SK-N-SH (cell line): ENCODE measurements around the gene LMF1. TPM values are rescaled to one million over a fixed set of nuclear protein-coding genes. Genes with fewer than 3 reads are reported as not detected.

Experiments used
- CTCF ChIA-PET: fragments of 300-600, 350-600 bp; formaldehyde crosslinking; extraction: SDS; loops from one replicate; lab custom pipeline; 2021; lab: Yijun Ruan, JAX
- POLR2A ChIA-PET: fragments of 350-600 bp; sonication (Branson Sonifier 250); formaldehyde crosslinking; extraction: SDS; loops from one replicate; lab custom pipeline; 2020; ENCODE audit warnings: antibody characterized with exemption, inconsistent platforms; lab: Yijun Ruan, JAX
- DNase-seq: peaks from one replicate; pipeline ENCODE4 v3.0.0; 2012
- H2AFZ ChIP-seq: fragments of 200-600 bp; sonication (generic); 2 replicates; pipeline ENCODE4 v1.8.1; 2016; ENCODE audit warnings: antibody characterized with exemption, mild to moderate bottlenecking, low read depth
- H3F3A ChIP-seq: fragments of 200-600 bp; sonication (generic); replicated peaks from 2 replicates; pipeline ENCODE3; 2016; ENCODE audit warnings: antibody characterized with exemption, mild to moderate bottlenecking; ENCODE audit not compliant: insufficient read depth
- H3K27ac ChIP-seq, 2 experiments: fragments of 200-500 bp in 1 of 2; fragments of 200-600 bp in 1 of 2; sonication (Bioruptor generic) in 1 of 2; sonication (generic), shearing (Covaris generic) in 1 of 2; 2 replicates each; pipeline versions ENCODE4 v1.5.1 to v1.6.1; 2014 to 2016; ENCODE audit warnings: low read depth in 2 of 2, inconsistent platforms in 1 of 2, low read length in 1 of 2, mild to moderate bottlenecking in 1 of 2, mixed read lengths in 1 of 2
- H3K27me3 ChIP-seq: fragments of 200-600 bp; sonication (generic), shearing (Covaris generic); 2 replicates; pipeline ENCODE4 v1.6.1; 2016; ENCODE audit warnings: mixed run types; ENCODE audit not compliant: insufficient read depth
- H3K36me3 ChIP-seq, 2 experiments: fragments of 200-500 bp in 1 of 2; fragments of 200-600 bp in 1 of 2; sonication (Bioruptor generic) in 1 of 2; sonication (generic) in 1 of 2; replicated peaks in 1 of 2; 2 replicates each; pipeline versions ENCODE3 to v1.5.1; 2014 to 2016; ENCODE audit warnings: low read length in 1 of 2, mild to moderate bottlenecking in 1 of 2; ENCODE audit not compliant: insufficient read depth in 2 of 2, control insufficient read depth in 1 of 2
- H3K4me1 ChIP-seq, 2 experiments: fragments of 200-500 bp in 1 of 2; fragments of 200-600 bp in 1 of 2; sonication (Bioruptor generic) in 1 of 2; sonication (generic), shearing (Covaris generic) in 1 of 2; 2 replicates each; pipeline versions ENCODE4 v1.5.1 to v1.6.1; 2014 to 2016; ENCODE audit warnings: low read depth in 1 of 2, low read length in 1 of 2, mixed run types in 1 of 2; ENCODE audit not compliant: insufficient read depth in 2 of 2, control insufficient read depth in 1 of 2
- H3K4me2 ChIP-seq: fragments of 200-600 bp; sonication (generic), shearing (Covaris generic); 2 replicates; pipeline ENCODE4 v1.6.1; 2017; ENCODE audit warnings: mixed run types
- H3K4me3 ChIP-seq, 2 experiments: fragments of 200-500 bp in 1 of 2; fragments of 200-600 bp in 1 of 2; sonication (Bioruptor generic) in 1 of 2; sonication (generic), shearing (Covaris generic) in 1 of 2; 2 replicates each; pipeline versions ENCODE4 v1.5.1 to v1.8.1; 2014 to 2016; ENCODE audit warnings: low read depth in 2 of 2, inconsistent platforms in 1 of 2, low read length in 1 of 2, mild to moderate bottlenecking in 1 of 2, mixed read lengths in 1 of 2, moderate library complexity in 1 of 2
- H3K79me2 ChIP-seq: fragments of 200-600 bp; sonication (generic); 2 replicates; pipeline ENCODE4 v1.8.1; 2017; ENCODE audit warnings: mild to moderate bottlenecking; ENCODE audit not compliant: insufficient read depth
- H3K9ac ChIP-seq: fragments of 200-600 bp; sonication (generic); 2 replicates; pipeline ENCODE4 v1.6.1; 2017; ENCODE audit warnings: mixed run types
- H3K9me2 ChIP-seq: fragments of 200-600 bp; sonication (generic); 2 replicates; pipeline ENCODE4 v1.6.1; 2017; ENCODE audit warnings: mixed run types
- H3K9me3 ChIP-seq: fragments of 200-600 bp; sonication (generic); 2 replicates; pipeline ENCODE4 v1.6.1; 2017; ENCODE audit warnings: mixed run types, mild to moderate bottlenecking, moderate library complexity
- H4K20me1 ChIP-seq: fragments of 200-600 bp; sonication (generic); 2 replicates; pipeline ENCODE4 v1.6.1; 2017; ENCODE audit warnings: mild to moderate bottlenecking, mixed run types; ENCODE audit not compliant: insufficient read depth
- CHD2 ChIP-seq: fragments of 150-350 bp; IDR thresholded peaks from 2 replicates; pipeline ENCODE4 v1.6.1; 2018; ENCODE audit warnings: low read length; ENCODE audit not compliant: partially characterized antibody
- EP300 ChIP-seq, 2 experiments: IDR thresholded peaks; 2 replicates each; pipeline versions ENCODE4 v1.4.0 to v1.6.1; 2012; ENCODE audit warnings: borderline replicate concordance in 1 of 2, low read depth in 1 of 2, low read length in 1 of 2
- EZH2phosphoT487 ChIP-seq: fragments of 200-600 bp; sonication (generic); IDR thresholded peaks from 2 replicates; pipeline ENCODE4 v1.6.1; 2017; ENCODE audit warnings: low read depth, mixed run types, mild to moderate bottlenecking, antibody characterized with exemption, moderate library complexity, borderline replicate concordance
- FOXJ3 ChIP-seq: sonication (generic); formaldehyde crosslinking; IDR thresholded peaks from 2 replicates; pipeline ENCODE4 v1.5.1; 2020; ENCODE audit warnings: mild to moderate bottlenecking, missing genetic modification reagents
- GATA2 ChIP-seq: sonication (generic); formaldehyde crosslinking; IDR thresholded peaks from 2 replicates; pipeline ENCODE4 v1.5.0; 2020; ENCODE audit warnings: mild to moderate bottlenecking, missing genetic modification reagents
- POLR2AphosphoS5 ChIP-seq: IDR thresholded peaks from 2 replicates; pipeline ENCODE4 v1.6.1; 2012; ENCODE audit warnings: low read depth, low read length
- RAD21 ChIP-seq: IDR thresholded peaks from 2 replicates; pipeline ENCODE4 v1.6.1; 2012; ENCODE audit warnings: mild to moderate bottlenecking, low read length
- RFX5 ChIP-seq: IDR thresholded peaks from 2 replicates; pipeline ENCODE4 v1.6.1; 2012; ENCODE audit warnings: mild to moderate bottlenecking, improper control_type of control experiment, low read length
- RXRA ChIP-seq: IDR thresholded peaks from 2 replicates; pipeline ENCODE4 v1.4.0; 2012; ENCODE audit warnings: low read depth, mild to moderate bottlenecking, borderline replicate concordance
- SIN3A ChIP-seq: IDR thresholded peaks from 2 replicates; pipeline ENCODE4 v1.6.1; 2012; ENCODE audit warnings: low read depth, mild to moderate bottlenecking, low read length, moderate library complexity, borderline replicate concordance
- TCF12 ChIP-seq: IDR thresholded peaks from 2 replicates; pipeline ENCODE4 v1.4.0; 2012
- YY1 ChIP-seq: IDR thresholded peaks from 2 replicates; pipeline ENCODE4 v1.4.0; 2012; ENCODE audit warnings: low read depth, mild to moderate bottlenecking
- WGBS: methylation state at CpG from one replicate; pipeline ENCODE4 v1.1.6; 2017; ENCODE audit warnings: low lambda C conversion rate; 5-methylcytosine and 5-hydroxymethylcytosine counted together
- polyA plus RNA-seq, 3 experiments: library from polyadenylated mRNA; depleted of rRNA; stranded (reverse); fragments of >200 nt; gene quantifications; 2 replicates each; pipeline ENCODE4 v1.2.3, GENCODE V29; 2012
- TF ChIP-seq, protein P1 (sequence below): IDR thresholded peaks from 2 replicates; pipeline ENCODE4 v1.4.0; 2012; ENCODE audit warnings: low read depth, borderline replicate concordance
- TF ChIP-seq, protein P2 (sequence below): fragments of 200-600 bp; sonication (generic); IDR thresholded peaks from 2 replicates; pipeline ENCODE4 v1.6.1; 2017; ENCODE audit warnings: antibody characterized with exemption, mild to moderate bottlenecking, moderate library complexity

Gene LMF1
- polyA plus RNA-seq, 1 of the 3 experiments (the other 2 are of a cell fraction), result 5.7 TPM

DNA sequence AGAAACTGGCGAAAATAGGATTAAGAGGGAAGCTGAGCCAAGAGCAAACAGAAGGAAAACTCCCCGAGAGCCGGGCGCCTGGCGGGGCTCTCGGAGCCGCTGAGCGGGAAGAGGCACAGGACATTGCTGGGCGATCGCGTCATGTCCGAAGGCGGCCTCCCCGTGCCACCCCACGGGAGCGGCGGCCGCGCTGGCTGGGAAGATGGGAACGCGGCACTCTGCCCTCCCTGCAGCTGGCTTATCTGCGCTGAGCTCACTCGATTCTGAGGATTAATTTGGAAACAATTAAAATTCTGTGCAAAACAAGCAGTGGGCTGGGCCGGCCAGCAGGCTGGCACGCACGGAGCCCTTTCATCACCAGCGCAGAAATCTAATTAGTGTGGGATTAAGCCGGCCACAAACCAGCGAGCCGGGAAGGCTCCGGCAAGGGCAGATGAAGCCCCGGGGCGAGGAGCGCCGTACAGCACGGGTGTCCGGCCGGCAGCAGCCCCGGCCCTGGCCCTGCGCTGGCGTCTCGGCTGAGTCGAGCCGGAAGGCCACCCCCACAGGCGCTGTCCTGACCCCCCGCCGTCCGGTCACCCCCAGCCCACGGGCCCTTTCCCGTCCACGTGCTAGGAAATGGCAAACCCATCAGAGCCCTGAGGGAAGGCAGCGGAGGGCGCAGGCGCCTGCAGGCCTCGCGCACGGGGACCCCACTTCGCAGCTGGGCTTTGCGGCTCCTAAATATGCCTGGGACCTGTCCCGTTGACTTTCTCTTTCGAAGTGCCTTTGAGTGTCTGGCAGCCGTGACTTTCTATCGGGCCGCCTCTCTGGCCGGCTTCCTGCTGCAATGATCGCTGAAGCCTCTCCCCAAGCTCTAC lies 48.7 kb upstream of the LMF1 start:
- H2AFZ ChIP-seq, result peak overlapping the region; percentile 60; the same call in 1 of the 2 replicates
- POLR2A ChIA-PET, result no interaction called here
- WGBS, result 8% methylated on average over 19 of the region's 66 CpGs

DNA sequence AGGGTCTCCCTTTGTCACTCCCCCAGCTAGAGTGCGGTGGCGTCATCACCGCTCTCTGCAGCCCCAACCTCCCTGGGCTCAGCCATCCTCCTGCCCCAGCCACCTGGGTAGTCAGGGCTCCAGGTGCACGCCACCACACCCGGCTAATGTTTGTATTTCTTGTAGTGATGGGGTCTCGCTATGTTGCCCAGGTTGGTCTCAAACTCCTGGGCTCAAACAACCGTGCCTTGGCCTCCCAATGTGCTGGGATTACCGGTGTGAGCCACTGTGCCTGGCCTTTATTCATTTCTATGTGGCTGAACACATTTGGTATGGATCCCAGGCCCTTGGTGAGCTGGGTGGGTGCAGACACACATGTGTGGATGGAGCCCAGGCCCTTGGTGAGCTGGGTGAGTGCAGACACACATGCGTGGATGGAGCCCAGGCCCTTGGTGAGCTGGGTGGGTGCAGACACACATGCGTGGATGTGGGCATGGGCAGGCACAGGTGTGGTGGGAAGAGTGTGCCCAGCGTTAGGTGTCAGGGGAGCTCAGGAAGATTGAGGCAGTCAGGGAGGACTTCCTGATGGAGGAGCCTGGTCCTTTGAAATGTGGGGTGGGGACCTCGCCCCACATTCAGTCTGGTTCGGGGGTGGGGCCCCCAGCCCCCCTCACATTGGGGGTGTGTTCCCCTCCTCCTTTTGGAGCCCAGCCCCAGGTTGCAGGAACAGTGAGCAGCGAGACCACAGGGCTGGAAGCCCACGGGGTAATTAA lies 47.8 kb upstream of the LMF1 start:
- DNase-seq, result no peak
- H3K4me3 ChIP-seq, result peak overlapping the region in 1 of 2 experiments; percentile 41; a peak in 2 of 4 replicates
- no peaks in the 10 kb centered on the region for H3K36me3 ChIP-seq
- H3K9ac ChIP-seq, result no peak overlapping the region
- no peak overlapping the region for H2AFZ ChIP-seq
- TF ChIP-seq CHD2 (no peak), POLR2AphosphoS5 (no peak), YY1 (no peak), EP300 (IDR thresholded peaks at IDR 0.05; ENCODE audit: borderline replicate concordance in 1 of 2, low read depth in 1 of 2, low read length in 1 of 2) (no peak), SIN3A (no peak), RAD21 (no peak), TCF12 (no peak), EZH2phosphoT487 (no peak), RFX5 (no peak), GATA2 (CRISPR knock-in tag) (no peak)
- TF ChIP-seq, protein P1, sequence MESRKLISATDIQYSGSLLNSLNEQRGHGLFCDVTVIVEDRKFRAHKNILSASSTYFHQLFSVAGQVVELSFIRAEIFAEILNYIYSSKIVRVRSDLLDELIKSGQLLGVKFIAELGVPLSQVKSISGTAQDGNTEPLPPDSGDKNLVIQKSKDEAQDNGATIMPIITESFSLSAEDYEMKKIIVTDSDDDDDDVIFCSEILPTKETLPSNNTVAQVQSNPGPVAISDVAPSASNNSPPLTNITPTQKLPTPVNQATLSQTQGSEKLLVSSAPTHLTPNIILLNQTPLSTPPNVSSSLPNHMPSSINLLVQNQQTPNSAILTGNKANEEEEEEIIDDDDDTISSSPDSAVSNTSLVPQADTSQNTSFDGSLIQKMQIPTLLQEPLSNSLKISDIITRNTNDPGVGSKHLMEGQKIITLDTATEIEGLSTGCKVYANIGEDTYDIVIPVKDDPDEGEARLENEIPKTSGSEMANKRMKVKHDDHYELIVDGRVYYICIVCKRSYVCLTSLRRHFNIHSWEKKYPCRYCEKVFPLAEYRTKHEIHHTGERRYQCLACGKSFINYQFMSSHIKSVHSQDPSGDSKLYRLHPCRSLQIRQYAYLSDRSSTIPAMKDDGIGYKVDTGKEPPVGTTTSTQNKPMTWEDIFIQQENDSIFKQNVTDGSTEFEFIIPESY, result no peak
- TF ChIP-seq, protein P2, sequence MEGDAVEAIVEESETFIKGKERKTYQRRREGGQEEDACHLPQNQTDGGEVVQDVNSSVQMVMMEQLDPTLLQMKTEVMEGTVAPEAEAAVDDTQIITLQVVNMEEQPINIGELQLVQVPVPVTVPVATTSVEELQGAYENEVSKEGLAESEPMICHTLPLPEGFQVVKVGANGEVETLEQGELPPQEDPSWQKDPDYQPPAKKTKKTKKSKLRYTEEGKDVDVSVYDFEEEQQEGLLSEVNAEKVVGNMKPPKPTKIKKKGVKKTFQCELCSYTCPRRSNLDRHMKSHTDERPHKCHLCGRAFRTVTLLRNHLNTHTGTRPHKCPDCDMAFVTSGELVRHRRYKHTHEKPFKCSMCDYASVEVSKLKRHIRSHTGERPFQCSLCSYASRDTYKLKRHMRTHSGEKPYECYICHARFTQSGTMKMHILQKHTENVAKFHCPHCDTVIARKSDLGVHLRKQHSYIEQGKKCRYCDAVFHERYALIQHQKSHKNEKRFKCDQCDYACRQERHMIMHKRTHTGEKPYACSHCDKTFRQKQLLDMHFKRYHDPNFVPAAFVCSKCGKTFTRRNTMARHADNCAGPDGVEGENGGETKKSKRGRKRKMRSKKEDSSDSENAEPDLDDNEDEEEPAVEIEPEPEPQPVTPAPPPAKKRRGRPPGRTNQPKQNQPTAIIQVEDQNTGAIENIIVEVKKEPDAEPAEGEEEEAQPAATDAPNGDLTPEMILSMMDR, result no peak
- TF ChIP-seq, all 33 proteins: peak for 0
- no peak overlapping the region for H3K27ac ChIP-seq
- no peaks in the 10 kb centered on the region for H3F3A ChIP-seq
- WGBS, result 53% methylated on average over 14 of the region's 15 CpGs
- H3K79me2 ChIP-seq, result no peaks in the 10 kb centered on the region
- no peaks in the 10 kb centered on the region for H3K9me3 ChIP-seq
- H3K4me1 ChIP-seq, result peaks cover 9 to 13% of the 10 kb centered on the region in 2 experiments; a peak in 3 of 4 replicates
- POLR2A ChIA-PET, result no interaction called here
- H4K20me1 ChIP-seq, result no peaks in the 10 kb centered on the region
- H3K27me3 ChIP-seq, result peaks cover 57% of the 10 kb centered on the region
- H3K9me2 ChIP-seq, result no peaks in the 10 kb centered on the region
- peak overlapping the region; percentile 75 for H3K4me2 ChIP-seq
- CTCF ChIA-PET, result interaction anchor here (0.7 to 1.3 kb wide), 5 partner anchors 12 to 204 kb away, joined by 3 to 5 read pairs (median 4); no protein-coding TSS in a partner anchor

More for the DNA sequence above, 48.7 kb upstream of the LMF1 start:
- Histone ChIP-seq H3K4me2 (peak overlapping the region; percentile 75), H4K20me1 (0 out of 2 replicates have a peak, but pooled peaks cover 5% of the 10 kb centered on the region), H3K27me3 (peaks cover 65% of the 10 kb centered on the region), H3F3A (no peaks in the 10 kb centered on the region), H3K9ac (no peak overlapping the region), H3K9me3 (no peaks in the 10 kb centered on the region), H3K36me3 (no peaks in the 10 kb centered on the region), H3K4me1 (peaks cover 9 to 13% of the 10 kb centered on the region in 2 experiments; a peak in 3 of 4 replicates), H3K27ac (no peak overlapping the region), H3K9me2 (no peaks in the 10 kb centered on the region), H3K4me3 (peak overlapping the region in 1 of 2 experiments; percentile 41; a peak in 2 of 4 replicates), H3K79me2 (no peaks in the 10 kb centered on the region)
- DNase-seq, result peak; percentile 85
- CTCF ChIA-PET, result interaction anchor here (0.7 to 2.4 kb wide), 7 partner anchors 13 to 254 kb away, joined by 3 to 6 read pairs (median 4); no protein-coding TSS in a partner anchor
- TF ChIP-seq RXRA (0 out of 2 replicates have a peak, but pooled peaks have one; percentile 20), CHD2 (no peak), GATA2 (CRISPR knock-in tag) (peak; percentile 17; the same call in 1 of the 2 replicates), FOXJ3 (0 out of 2 replicates have a peak, but pooled peaks have one; percentile 3)
